ENCODE measurements around the gene ZNF627.
A peak's percentile ranks its signal among the peaks of the same experiment; 100 is the strongest.

The ZNF627 gene

GRCh38 chr19:11597202-11598102 lies at the start of gene ZNF627:
ZNF627 (plus strand) TSS chr19:11597483; CDS start chr19:11597628, 145 bp downstream.
- peak; percentile 91 to 98 for DNase-seq (ENCODE audit: low spot score in 2 of 2)
- peak; percentile 100 for ATAC-seq (replicated peaks; ENCODE audit: extremely low read depth, poor library complexity, severe bottlenecking)
- Mint-ChIP-seq H3K27me3 (no peaks in the 10 kb centered on the region), H3K4me3 (peak within 1 kb of the TSS; percentile 94), H3K4me1 (peaks cover 19% of the 10 kb centered on the region), H3K27ac (ENCODE audit: low read depth) (peak within 1 kb of the TSS; percentile 90), H3K36me3 (ENCODE audit: insufficient read depth) (peaks cover 9% of the 10 kb centered on the region), H3K9me3 (no peaks in the 10 kb centered on the region)

GRCh38 chr19:11547929-11548700 lies 49.2 kb upstream of the ZNF627 start:
- no peaks in the 10 kb centered on the region for H3K4me1 Mint-ChIP-seq
- DNase-seq (ENCODE audit: low spot score in 2 of 2): no peak
- H3K27me3 Mint-ChIP-seq: peaks cover 9% of the 10 kb centered on the region
- no peak overlapping the region for H3K27ac Mint-ChIP-seq (ENCODE audit: low read depth)
- peaks cover 8% of the 10 kb centered on the region for H3K36me3 Mint-ChIP-seq (ENCODE audit: insufficient read depth)
- H3K4me3 Mint-ChIP-seq: no peak overlapping the region
- ATAC-seq (replicated peaks; ENCODE audit: extremely low read depth, poor library complexity, severe bottlenecking): no peak
- no peaks in the 10 kb centered on the region for H3K9me3 Mint-ChIP-seq

- no peaks in the 10 kb centered on the region for H3K27me3 Mint-ChIP-seq
- H3K4me3 Mint-ChIP-seq: no peak overlapping the region
- no peak overlapping the region for H3K27ac Mint-ChIP-seq (ENCODE audit: low read depth)
- no peak for ATAC-seq (replicated peaks; ENCODE audit: extremely low read depth, poor library complexity, severe bottlenecking)
- no peaks in the 10 kb centered on the region for H3K9me3 Mint-ChIP-seq
- peaks cover 12% of the 10 kb centered on the region for H3K36me3 Mint-ChIP-seq (ENCODE audit: insufficient read depth)
- no peak for DNase-seq (ENCODE audit: low spot score in 2 of 2)
- no peaks in the 10 kb centered on the region for H3K4me1 Mint-ChIP-seq
Measured at GRCh38 chr19:11549386-11549953, 47.8 kb upstream of the ZNF627 start.

GRCh38 chr19:11550265-11550664 lies 47.0 kb upstream of the ZNF627 start:
- Mint-ChIP-seq H3K4me1 (peaks cover 2% of the 10 kb centered on the region), H3K27me3 (no peaks in the 10 kb centered on the region), H3K9me3 (no peaks in the 10 kb centered on the region), H3K4me3 (no peak overlapping the region), H3K36me3 (ENCODE audit: insufficient read depth) (peaks cover 12% of the 10 kb centered on the region), H3K27ac (ENCODE audit: low read depth) (no peak overlapping the region)
- DNase-seq (ENCODE audit: low spot score in 2 of 2): no peak
- ATAC-seq (replicated peaks; ENCODE audit: extremely low read depth, poor library complexity, severe bottlenecking): no peak

- ATAC-seq (replicated peaks; ENCODE audit: extremely low read depth, poor library complexity, severe bottlenecking) (no peak), DNase-seq (ENCODE audit: low spot score in 2 of 2) (no peak)
- Mint-ChIP-seq H3K27ac (ENCODE audit: low read depth) (no peak overlapping the region), H3K4me1 (peaks cover 13% of the 10 kb centered on the region), H3K9me3 (no peaks in the 10 kb centered on the region), H3K4me3 (no peak overlapping the region), H3K36me3 (ENCODE audit: insufficient read depth) (peaks cover 12% of the 10 kb centered on the region), H3K27me3 (no peaks in the 10 kb centered on the region)
Measured at GRCh38 chr19:11551603-11552235, 45.6 kb upstream of the ZNF627 start.

- no peak for ATAC-seq (replicated peaks; ENCODE audit: extremely low read depth, poor library complexity, severe bottlenecking)
- Mint-ChIP-seq H3K4me3 (no peak overlapping the region), H3K36me3 (ENCODE audit: insufficient read depth) (peaks cover 12% of the 10 kb centered on the region), H3K9me3 (no peaks in the 10 kb centered on the region), H3K27me3 (no peaks in the 10 kb centered on the region), H3K4me1 (peaks cover 21% of the 10 kb centered on the region), H3K27ac (ENCODE audit: low read depth) (no peak overlapping the region)
- DNase-seq (ENCODE audit: low spot score in 2 of 2): no peak
Measured at GRCh38 chr19:11552666-11553372, 44.5 kb upstream of the ZNF627 start.

GRCh38 chr19:11554160-11554559 lies 43.1 kb upstream of the ZNF627 start:
- Mint-ChIP-seq H3K4me3 (no peak overlapping the region), H3K4me1 (peaks cover 33% of the 10 kb centered on the region), H3K27ac (ENCODE audit: low read depth) (peak overlapping the region; percentile 55), H3K27me3 (no peaks in the 10 kb centered on the region), H3K9me3 (no peaks in the 10 kb centered on the region), H3K36me3 (ENCODE audit: insufficient read depth) (peaks cover 16% of the 10 kb centered on the region)
- DNase-seq (ENCODE audit: low spot score in 2 of 2): no peak
- no peak for ATAC-seq (replicated peaks; ENCODE audit: extremely low read depth, poor library complexity, severe bottlenecking)

GRCh38 chr19:11555246-11555645 lies 42.0 kb upstream of the ZNF627 start:
- H3K9me3 Mint-ChIP-seq: no peaks in the 10 kb centered on the region
- peaks cover 38% of the 10 kb centered on the region for H3K4me1 Mint-ChIP-seq
- no peaks in the 10 kb centered on the region for H3K27me3 Mint-ChIP-seq
- DNase-seq (ENCODE audit: low spot score in 2 of 2) (no peak), ATAC-seq (replicated peaks; ENCODE audit: extremely low read depth, poor library complexity, severe bottlenecking) (no peak)
- H3K36me3 Mint-ChIP-seq (ENCODE audit: insufficient read depth): peaks cover 22% of the 10 kb centered on the region
- H3K27ac Mint-ChIP-seq (ENCODE audit: low read depth): peak overlapping the region; percentile 20
- peak overlapping the region; percentile 6 for H3K4me3 Mint-ChIP-seq

GRCh38 chr19:11556634-11557420 lies 40.5 kb upstream of the ZNF627 start:
- Mint-ChIP-seq H3K36me3 (ENCODE audit: insufficient read depth) (peaks cover 19% of the 10 kb centered on the region), H3K27me3 (no peaks in the 10 kb centered on the region), H3K9me3 (no peaks in the 10 kb centered on the region), H3K4me1 (peaks cover 44% of the 10 kb centered on the region), H3K4me3 (peak overlapping the region; percentile 37), H3K27ac (ENCODE audit: low read depth) (peak overlapping the region; percentile 20)
- DNase-seq (ENCODE audit: low spot score in 2 of 2): no peak
- ATAC-seq (replicated peaks; ENCODE audit: extremely low read depth, poor library complexity, severe bottlenecking): no peak

GRCh38 chr19:11558881-11559828 lies 38.1 kb upstream of the ZNF627 start, which contains the start of gene ELOF1:
ELOF1 (minus strand) TSS chr19:11559230; CDS start chr19:11554347, 4,883 bp downstream.
- Mint-ChIP-seq H3K27me3 (no peaks in the 10 kb centered on the region), H3K27ac (ENCODE audit: low read depth) (peak within 1 kb of the TSS; percentile 93), H3K9me3 (no peaks in the 10 kb centered on the region), H3K4me3 (peak within 1 kb of the TSS; percentile 94), H3K4me1 (peaks cover 44% of the 10 kb centered on the region), H3K36me3 (ENCODE audit: insufficient read depth) (peaks cover 11% of the 10 kb centered on the region)
- DNase-seq (ENCODE audit: low spot score in 2 of 2): peak; percentile 86 to 91
- peak; percentile 95 for ATAC-seq (replicated peaks; ENCODE audit: extremely low read depth, poor library complexity, severe bottlenecking)
